Activated T-cell treated with anti-CD3 and anti-CD28 coated beads for 1 hour (primary cell): ENCODE measurements around the gene HELZ2.

Source experiments
- DNase-seq: peaks from one replicate; pipeline ENCODE4 v3.0.0-alpha.2; 2020; ENCODE audit warnings: low read depth

HELZ2 gene

GRCh38 chr20:63549679-63550282, 24.3 kb downstream of the HELZ2 start:
- no peak for DNase-seq

- DNase-seq: no peak
Observed at GRCh38 chr20:63549019-63549418, 25.0 kb downstream of the HELZ2 start.

GRCh38 chr20:63548542-63548941, 25.5 kb downstream of the HELZ2 start:
- no peak for DNase-seq

- DNase-seq: no peak
Observed at GRCh38 chr20:63547725-63548480, 26.1 kb downstream of the HELZ2 start, which contains the start of gene SRMS. Gene SRMS, minus strand, starts transcription at chr20:63547749. Its CDS starts 286 bp downstream, at chr20:63547463.

- DNase-seq: no peak
Observed at GRCh38 chr20:63546956-63547724, 26.9 kb downstream of the HELZ2 start.

- no peak for DNase-seq
Observed at GRCh38 chr20:63546256-63546955, 27.6 kb downstream of the HELZ2 start.

GRCh38 chr20:63545814-63546213, 28.2 kb downstream of the HELZ2 start:
- DNase-seq: no peak

- DNase-seq: no peak
Observed at GRCh38 chr20:63544958-63545516, 29.0 kb downstream of the HELZ2 start.

- DNase-seq: no peak
Observed at GRCh38 chr20:63544241-63544957, 29.6 kb downstream of the HELZ2 start.

GRCh38 chr20:63543733-63544132, 30.3 kb downstream of the HELZ2 start:
- DNase-seq: no peak

GRCh38 chr20:63543131-63543530, 30.9 kb downstream of the HELZ2 start:
- no peak for DNase-seq

GRCh38 chr20:63542696-63543095, 31.3 kb downstream of the HELZ2 start:
- no peak for DNase-seq

GRCh38 chr20:63542031-63542559, 31.9 kb downstream of the HELZ2 start:
- no peak for DNase-seq

GRCh38 chr20:63541371-63541770, 32.7 kb downstream of the HELZ2 start:
- DNase-seq: no peak

GRCh38 chr20:63540417-63541186, 33.4 kb downstream of the HELZ2 start:
- no peak for DNase-seq

- no peak for DNase-seq
Observed at GRCh38 chr20:63539441-63540370, 34.3 kb downstream of the HELZ2 start.

GRCh38 chr20:63539092-63539430, 35.0 kb downstream of the HELZ2 start:
- no peak for DNase-seq

- no peak for DNase-seq
Observed at GRCh38 chr20:63538204-63539091, 35.6 kb downstream of the HELZ2 start.
